Activated B cell treated with CpG ODN at 0.5 μM for 24 hours (primary cell): Measurements from ENCODE around the gene CCDC146. TPM values are rescaled to one million over a fixed set of nuclear protein-coding genes. Genes with fewer than 3 reads are reported as not detected.

Experiments
- ATAC-seq: fragments of 200-7000 bp; cut with Tn5 transposase; one replicate; pipeline ENCODE4 v1.10.0; 2021; ENCODE audit warnings: low read depth, mild to moderate bottlenecking, moderate library complexity
- CTCF ChIA-PET: fragments of 350-600 bp; sonication (Branson Sonifier 250); formaldehyde crosslinking; loops from one replicate; lab custom pipeline; 2021; ENCODE audit warnings: antibody characterized with exemption; lab: Charles Lee
- POLR2A ChIA-PET: fragments of 350-600 bp; sonication (Branson Sonifier 250); formaldehyde crosslinking; loops from one replicate; lab custom pipeline; 2021; ENCODE audit warnings: antibody characterized with exemption; lab: Charles Lee
- DNase-seq: peaks from one replicate; pipeline ENCODE4 v3.0.0; 2022
- H3K27ac Mint-ChIP-seq: one replicate; pipeline ENCODE4 v1.8.0; 2020; ENCODE audit warnings: mixed read lengths
- H3K27me3 Mint-ChIP-seq: one replicate; pipeline ENCODE4 v1.8.0; 2021; ENCODE audit warnings: mixed read lengths
- H3K36me3 Mint-ChIP-seq: one replicate; pipeline ENCODE4 v1.8.0; 2021; ENCODE audit warnings: low read depth, mixed read lengths
- H3K4me1 Mint-ChIP-seq: one replicate; pipeline ENCODE4 v1.8.0; 2021; ENCODE audit warnings: mixed read lengths
- H3K4me3 Mint-ChIP-seq: one replicate; pipeline ENCODE4 v1.8.0; 2020; ENCODE audit warnings: mild to moderate bottlenecking, mixed read lengths
- H3K9me3 Mint-ChIP-seq: one replicate; pipeline ENCODE4 v1.8.0; 2020; ENCODE audit warnings: mixed read lengths
- intact Hi-C: fragments of 100-400 bp; cut with micrococcal nuclease; formaldehyde crosslinking; loops from one replicate; pipeline ENCODE4 v1.15.1; 2024
- total RNA-seq: library from RNA; stranded (reverse); gene quantifications from 2 replicates; pipeline ENCODE4 v1.2.3, GENCODE V29; 2022
- TF ChIP-seq, protein P1 (sequence below): fragments of 200-600 bp; IDR thresholded peaks from one replicate; pipeline ENCODE4 v1.8.0; 2022; ENCODE audit warnings: antibody characterized with exemption, mild to moderate bottlenecking

The CCDC146 gene
- total RNA-seq, 1 donor from 2014 or later, result 3.5 TPM

- Mint-ChIP-seq H3K27me3 (no peaks in the 10 kb centered on the region), H3K36me3 (peaks cover 28% of the 10 kb centered on the region), H3K9me3 (no peaks in the 10 kb centered on the region), H3K27ac (peak overlapping the region; percentile 78), H3K4me3 (no peak overlapping the region), H3K4me1 (peaks cover 54% of the 10 kb centered on the region)
- no peak for DNase-seq
- ChIA-PET POLR2A (no interaction called here), CTCF (no interaction called here)
- TF ChIP-seq, protein P1, sequence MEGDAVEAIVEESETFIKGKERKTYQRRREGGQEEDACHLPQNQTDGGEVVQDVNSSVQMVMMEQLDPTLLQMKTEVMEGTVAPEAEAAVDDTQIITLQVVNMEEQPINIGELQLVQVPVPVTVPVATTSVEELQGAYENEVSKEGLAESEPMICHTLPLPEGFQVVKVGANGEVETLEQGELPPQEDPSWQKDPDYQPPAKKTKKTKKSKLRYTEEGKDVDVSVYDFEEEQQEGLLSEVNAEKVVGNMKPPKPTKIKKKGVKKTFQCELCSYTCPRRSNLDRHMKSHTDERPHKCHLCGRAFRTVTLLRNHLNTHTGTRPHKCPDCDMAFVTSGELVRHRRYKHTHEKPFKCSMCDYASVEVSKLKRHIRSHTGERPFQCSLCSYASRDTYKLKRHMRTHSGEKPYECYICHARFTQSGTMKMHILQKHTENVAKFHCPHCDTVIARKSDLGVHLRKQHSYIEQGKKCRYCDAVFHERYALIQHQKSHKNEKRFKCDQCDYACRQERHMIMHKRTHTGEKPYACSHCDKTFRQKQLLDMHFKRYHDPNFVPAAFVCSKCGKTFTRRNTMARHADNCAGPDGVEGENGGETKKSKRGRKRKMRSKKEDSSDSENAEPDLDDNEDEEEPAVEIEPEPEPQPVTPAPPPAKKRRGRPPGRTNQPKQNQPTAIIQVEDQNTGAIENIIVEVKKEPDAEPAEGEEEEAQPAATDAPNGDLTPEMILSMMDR, result no peak
- intact Hi-C loops, result loop anchor here (10.0 kb wide), 1 partner anchor 1173 kb away; no protein-coding TSS in a partner anchor
- no peak for ATAC-seq
Observed at GRCh38 chr7:77337456-77337990, 215.1 kb downstream of the CCDC146 start.

- POLR2A ChIA-PET, result no interaction called here
- Mint-ChIP-seq H3K4me1 (peaks cover 54% of the 10 kb centered on the region), H3K4me3 (peak overlapping the region; percentile 13), H3K9me3 (no peaks in the 10 kb centered on the region), H3K27me3 (no peaks in the 10 kb centered on the region), H3K36me3 (peaks cover 24% of the 10 kb centered on the region), H3K27ac (peak overlapping the region; percentile 78)
- ATAC-seq, result peak; percentile 41
- CTCF ChIA-PET, result no interaction called here
- no peak for DNase-seq
- TF ChIP-seq, protein P1, result no peak
- intact Hi-C loops, result loop anchor here (1.0 to 10.0 kb wide), 2 partner anchors 13 to 1173 kb away; no protein-coding TSS in a partner anchor
Observed at GRCh38 chr7:77338260-77338659, 215.8 kb downstream of the CCDC146 start.

GRCh38 chr7:77338883-77339629 lies 216.6 kb downstream of the CCDC146 start:
- H3K27ac Mint-ChIP-seq, result peak overlapping the region; percentile 78
- no peak overlapping the region for H3K4me3 Mint-ChIP-seq
- peaks cover 54% of the 10 kb centered on the region for H3K4me1 Mint-ChIP-seq
- DNase-seq (no peak), ATAC-seq (no peak)
- intact Hi-C loops, result loop anchor here (1.0 to 10.0 kb wide), 2 partner anchors 12 to 1174 kb away; no protein-coding TSS in a partner anchor
- H3K27me3 Mint-ChIP-seq, result no peaks in the 10 kb centered on the region
- POLR2A ChIA-PET, result no interaction called here
- CTCF ChIA-PET, result no interaction called here
- H3K9me3 Mint-ChIP-seq, result no peaks in the 10 kb centered on the region
- TF ChIP-seq, protein P1, result no peak
- peaks cover 18% of the 10 kb centered on the region for H3K36me3 Mint-ChIP-seq

GRCh38 chr7:77339726-77340125 lies 217.3 kb downstream of the CCDC146 start:
- no peak for ATAC-seq
- H3K36me3 Mint-ChIP-seq, result peaks cover 16% of the 10 kb centered on the region
- peaks cover 54% of the 10 kb centered on the region for H3K4me1 Mint-ChIP-seq
- intact Hi-C loops, result loop anchor here (10.0 kb wide), 1 partner anchor 1175 kb away; no protein-coding TSS in a partner anchor
- no peaks in the 10 kb centered on the region for H3K27me3 Mint-ChIP-seq
- H3K27ac Mint-ChIP-seq, result peak overlapping the region; percentile 78
- ChIA-PET POLR2A (no interaction called here), CTCF (no interaction called here)
- DNase-seq, result no peak
- TF ChIP-seq, protein P1, result no peak
- no peak overlapping the region for H3K4me3 Mint-ChIP-seq
- no peaks in the 10 kb centered on the region for H3K9me3 Mint-ChIP-seq

Other genes starting within 250 kb of the CCDC146 start
- gene SPDYE17, start 90.3 kb upstream of the CCDC146 start, total RNA-seq, result not detected in 2 replicates
- gene SPDYE18, start 60.1 kb upstream of the CCDC146 start, total RNA-seq, result 0.71 TPM in 2 replicates
- gene FGL2, start 77.2 kb downstream of the CCDC146 start, total RNA-seq, result 5.7 and 6.7 TPM in 2 replicates